HG02571 (cell line): ENCODE results near the gene VWA3B.
"Not testable (repeated sequence)": the region's sequence is repeated elsewhere in the genome, so short reads cannot be mapped to it uniquely, and the experiment has no call there.

Source experiments
- ATAC-seq: cut with Tn5 transposase; IDR thresholded peaks from one replicate; pipeline ENCODE4 v1.9.1; 2021; ENCODE audit warnings: mild to moderate bottlenecking, moderate library complexity; ENCODE audit not compliant: unreplicated experiment

Gene VWA3B

DNA sequence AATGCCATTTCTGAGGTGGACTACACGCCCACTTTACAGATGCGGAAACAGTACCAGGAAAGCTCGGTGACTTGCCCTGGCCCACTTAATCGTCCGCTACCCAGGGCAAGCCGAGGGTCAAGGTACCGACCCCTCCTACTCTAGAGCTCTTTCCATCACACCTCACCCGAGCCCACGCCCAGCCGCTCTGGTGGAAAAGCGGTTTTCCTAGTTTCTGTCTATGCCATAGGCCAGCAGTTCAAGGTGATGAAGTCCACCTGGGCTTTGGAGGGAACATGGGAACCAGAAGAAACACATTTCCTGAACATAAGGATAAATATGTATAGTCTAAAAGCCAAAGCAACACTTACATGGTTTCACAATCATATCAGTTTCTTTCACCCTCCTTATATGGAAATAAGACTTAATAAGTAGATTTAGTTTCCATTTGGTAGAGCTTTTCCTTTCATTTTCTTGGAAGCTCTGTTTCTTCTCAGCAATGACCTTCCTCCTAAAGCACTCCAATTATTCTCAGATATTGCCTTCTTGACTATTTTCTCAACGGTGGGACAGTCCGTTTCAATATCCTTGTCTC lies 567 bp downstream of the VWA3B start:
- no peak for ATAC-seq

DNA sequence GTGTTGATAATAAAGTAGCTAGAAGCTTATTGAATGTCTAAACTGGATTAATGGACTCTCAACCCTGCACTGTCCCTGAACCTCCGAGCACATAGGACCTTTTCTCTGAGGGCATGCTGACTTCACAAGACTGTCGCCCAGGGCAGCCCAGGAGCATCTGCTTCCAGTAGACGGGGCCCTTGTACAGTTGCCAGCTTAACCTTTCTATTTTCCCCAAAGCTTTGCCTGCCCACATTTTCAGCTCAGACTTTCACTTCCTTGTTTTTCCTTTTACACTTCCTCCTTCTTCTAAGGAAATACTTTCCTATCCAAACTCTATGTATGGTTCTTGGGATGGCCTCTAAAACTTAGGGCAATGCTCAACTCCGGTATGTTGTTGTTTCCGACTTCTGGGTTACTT lies 1.3 kb downstream of the VWA3B start:
- ATAC-seq = no peak

DNA sequence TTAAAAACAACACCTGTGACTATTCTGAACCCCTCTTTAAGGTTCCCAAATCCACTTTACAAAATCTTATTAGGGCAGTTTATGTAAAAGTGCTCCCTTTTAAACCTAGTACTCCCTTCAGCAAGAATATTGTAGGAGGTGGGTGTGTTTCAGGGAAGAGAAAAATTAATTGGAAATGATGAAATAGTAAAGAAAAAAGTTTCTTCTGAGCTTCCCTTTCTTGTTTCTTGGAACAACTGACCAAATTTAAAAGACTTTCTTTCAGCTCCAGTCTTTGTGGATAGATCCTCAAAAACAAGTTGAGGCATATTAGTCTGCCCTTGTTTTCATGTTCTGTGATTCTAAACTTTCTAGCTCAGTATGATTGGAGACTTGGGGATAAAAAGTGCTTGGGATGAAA lies 3.0 kb downstream of the VWA3B start:
- no peak for ATAC-seq

DNA sequence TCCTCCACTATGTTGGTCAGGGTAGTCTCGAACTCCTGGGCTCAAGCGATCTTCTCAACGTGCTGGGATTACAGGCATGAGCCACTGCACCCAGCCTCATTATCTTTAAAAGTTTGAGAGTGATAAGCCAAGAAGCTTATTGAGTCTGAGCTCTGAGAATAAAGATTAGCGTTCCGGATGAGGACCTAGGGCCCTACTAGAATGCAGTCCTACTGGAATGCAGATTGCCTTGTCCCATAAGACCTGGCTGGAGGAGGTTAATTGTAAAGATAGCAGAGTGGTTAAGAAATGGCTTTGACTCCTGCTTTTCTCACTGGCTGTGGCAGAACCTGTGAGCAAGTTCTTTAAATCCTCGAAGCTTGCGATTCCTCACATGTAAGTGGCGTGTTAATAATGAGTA lies 4.0 kb downstream of the VWA3B start:
- no peak for ATAC-seq

DNA sequence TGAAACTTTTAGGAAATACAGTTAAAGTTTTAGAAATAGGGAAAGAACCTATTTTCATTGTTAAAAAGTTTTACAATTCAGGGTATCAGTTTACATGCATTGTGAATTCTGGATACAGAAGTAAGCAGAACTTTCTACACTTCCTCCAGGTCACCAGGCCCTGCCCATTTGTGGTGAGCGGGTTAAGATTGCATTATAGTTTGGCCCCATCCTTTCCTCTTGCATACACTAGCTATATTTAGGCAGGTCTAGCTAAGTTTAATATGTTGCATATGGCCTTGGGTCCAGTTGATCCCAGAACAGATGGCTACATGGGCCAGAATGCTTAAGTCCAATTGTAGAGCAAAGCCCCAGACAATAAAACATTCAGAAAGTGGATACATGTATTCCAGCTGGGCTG lies 4.8 kb downstream of the VWA3B start:
- no peak for ATAC-seq

DNA sequence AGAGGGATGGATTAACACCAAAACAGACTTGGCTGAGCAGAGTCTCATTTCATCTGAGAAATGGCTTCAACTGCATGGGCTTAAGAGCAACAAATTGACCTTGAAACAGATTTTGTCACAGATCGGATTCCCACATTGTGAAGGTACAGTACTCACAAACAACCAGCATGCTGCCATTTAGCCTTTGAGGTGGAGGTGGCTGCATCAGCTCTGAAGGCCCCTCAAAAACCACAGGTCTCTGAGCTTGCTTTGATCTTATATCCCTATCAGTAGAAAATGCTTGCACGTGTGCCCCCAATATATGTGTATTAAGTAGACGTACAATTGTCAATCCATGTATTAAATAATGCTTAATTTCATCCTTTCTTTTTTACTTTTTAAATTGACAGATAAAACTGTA lies 6.2 kb downstream of the VWA3B start:
- ATAC-seq = no peak

DNA sequence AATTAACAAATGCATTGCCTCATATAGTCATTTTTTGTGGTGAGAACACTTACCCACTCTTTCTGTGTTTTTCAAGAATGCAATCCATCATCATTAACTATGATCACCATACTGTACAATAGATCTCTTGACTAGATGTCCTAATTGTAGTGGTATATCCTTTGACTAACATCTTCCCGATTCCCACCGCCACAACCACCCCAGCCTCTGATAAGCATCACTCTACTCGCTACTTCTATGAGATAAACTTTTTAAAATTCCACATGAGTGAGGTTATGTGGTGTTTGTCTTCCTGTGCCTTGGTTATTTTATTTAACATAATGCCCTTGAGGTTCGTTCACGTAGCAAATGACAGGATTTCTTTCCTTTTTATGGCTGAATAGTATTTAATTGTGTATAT lies 6.6 kb downstream of the VWA3B start:
- ATAC-seq = no peak

DNA sequence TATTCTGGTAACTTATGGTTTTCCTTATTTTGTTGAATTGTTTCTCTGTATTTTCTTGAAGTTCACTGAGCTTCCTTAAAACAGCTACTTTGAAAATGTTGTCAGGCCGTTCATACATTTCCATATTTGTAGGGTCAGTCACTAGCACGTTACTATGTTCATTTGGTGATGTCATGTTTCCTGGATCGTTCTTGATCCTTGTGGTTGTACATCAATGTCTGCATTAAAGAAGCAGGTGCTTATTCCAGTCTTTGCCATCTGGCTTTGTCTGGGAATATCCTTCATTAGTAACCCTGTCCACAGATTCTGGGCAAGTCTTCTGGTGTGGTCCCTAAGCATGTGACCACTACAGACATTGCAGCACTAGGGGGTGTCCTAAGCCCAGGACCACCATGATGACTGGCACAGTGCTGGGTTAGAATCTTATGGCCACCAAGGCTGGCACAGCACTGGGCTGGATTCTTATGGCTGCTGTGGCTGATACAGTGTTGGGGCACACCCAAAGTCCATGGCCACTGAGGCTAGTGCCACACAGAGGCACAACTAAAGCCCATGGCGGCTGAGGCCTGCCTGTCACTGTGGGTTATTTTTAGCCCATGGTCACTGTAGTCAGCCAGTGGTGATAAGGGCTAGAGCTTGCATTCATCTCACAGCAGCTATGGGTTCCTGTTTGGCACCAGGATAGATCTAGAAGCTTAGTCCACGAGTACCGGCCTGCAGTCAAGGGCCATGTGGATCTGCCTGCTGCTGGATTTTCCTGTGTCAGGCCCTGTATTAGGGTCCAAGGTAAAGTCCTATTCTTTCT lies 13.2 kb downstream of the VWA3B start:
- no peak for ATAC-seq

DNA sequence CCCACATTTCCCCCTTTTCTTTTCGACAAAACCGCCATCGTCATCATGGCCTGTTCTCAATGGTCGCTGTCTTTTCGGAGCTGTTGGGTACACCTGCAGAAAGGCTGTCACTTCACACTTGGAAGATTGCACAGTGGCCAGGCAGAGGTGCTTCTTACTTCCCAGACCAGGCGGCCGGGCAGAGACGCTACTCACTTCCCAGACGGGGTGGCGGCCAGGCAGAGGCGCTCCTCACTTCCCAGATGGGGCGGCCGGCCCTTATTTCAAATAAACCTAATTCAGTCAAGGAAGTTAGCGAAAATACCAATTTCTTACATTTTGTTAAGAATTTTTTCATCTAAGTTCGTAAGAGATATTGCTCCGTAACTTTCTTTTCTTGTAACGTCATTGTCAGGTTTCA lies 15.3 kb downstream of the VWA3B start:
- ATAC-seq = not testable (repeated sequence)

DNA sequence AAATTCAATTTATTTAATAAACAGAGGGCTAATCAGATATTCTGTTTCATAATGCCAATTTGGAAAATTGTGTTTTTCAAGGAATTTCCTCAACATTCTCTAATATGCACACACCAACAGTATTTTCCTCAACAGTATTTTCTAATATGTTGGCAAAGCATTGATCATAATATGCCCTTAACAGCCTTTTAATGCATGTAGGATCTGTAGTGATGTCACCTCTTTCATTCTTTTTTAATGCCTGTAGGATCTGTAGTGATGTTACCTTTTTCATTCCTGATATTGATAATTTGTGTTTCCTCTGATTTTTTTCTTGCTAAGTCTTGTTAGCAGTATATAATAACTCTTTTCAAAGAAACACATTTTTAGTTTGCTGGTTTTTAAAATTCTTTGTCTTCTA lies 15.9 kb downstream of the VWA3B start:
- no peak for ATAC-seq

DNA sequence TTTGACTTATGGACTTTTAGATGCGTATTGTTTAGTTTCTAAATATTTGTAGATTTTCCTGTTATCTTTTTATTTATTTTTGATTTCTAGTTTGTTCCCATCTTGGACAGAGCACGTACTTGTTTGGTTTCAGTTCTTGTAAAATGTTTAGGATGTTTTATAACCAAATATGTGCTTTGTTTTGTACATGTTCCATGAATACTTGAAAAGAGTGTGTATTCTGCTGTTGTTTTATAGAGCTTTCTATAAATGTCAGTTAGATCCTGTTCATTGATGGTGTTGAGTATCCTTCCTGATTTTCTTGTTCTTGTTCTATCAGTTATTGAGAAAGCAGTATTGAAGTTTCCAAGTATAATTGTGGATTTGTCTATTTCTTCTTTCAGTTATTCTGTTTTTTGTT lies 21.1 kb downstream of the VWA3B start:
- ATAC-seq = no peak

DNA sequence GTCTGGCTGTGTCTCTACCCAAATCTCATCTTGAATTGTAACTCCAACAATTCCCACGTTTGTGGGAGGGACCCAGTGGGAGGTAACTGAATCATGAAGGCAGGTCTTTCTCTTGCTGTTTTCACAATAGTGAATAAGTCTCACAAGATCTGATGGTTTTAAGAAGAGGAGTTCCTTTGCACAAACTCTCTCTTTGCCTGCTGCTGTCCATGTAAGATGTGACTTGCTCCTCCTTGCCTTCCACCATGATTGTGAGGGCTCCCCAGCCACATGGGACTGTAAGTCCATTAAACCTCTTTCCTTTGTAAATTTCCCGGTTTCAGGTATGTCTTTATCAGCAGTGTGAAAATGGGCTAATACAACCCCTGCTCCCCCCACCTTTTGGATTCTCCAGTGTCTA lies 23.8 kb downstream of the VWA3B start:
- ATAC-seq = no peak

DNA sequence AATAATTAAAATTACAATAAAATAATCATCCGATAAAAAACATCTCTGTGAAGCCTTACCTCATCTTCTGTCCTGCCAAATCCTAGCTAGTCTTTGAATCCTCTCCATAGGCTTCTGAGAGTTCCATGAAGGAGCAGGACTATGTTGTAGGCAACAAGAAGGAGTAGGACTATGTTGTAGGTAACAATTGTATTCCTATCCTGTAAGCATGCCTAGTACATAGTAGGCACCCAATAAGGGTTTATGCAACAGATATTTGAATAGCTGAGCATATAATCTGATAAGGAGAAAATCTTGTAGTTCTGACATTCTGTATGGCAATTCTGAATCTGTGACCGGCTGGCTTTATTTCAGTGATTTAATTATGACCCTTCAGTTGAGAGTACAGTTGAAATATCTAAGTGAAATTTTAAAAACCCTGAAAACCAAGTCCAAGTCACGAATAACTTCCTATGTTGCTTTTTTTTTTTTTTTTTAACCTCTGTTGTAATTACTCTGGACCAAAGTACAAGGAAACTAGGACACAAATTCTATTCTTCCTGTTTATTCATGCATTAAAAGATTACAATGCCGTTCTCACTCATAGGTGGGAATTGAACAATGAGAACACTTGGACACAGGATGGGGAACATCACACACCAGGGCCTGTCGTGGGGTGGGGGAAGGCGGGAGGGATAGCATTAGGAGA lies 27.8 kb downstream of the VWA3B start:
- no peak for ATAC-seq

DNA sequence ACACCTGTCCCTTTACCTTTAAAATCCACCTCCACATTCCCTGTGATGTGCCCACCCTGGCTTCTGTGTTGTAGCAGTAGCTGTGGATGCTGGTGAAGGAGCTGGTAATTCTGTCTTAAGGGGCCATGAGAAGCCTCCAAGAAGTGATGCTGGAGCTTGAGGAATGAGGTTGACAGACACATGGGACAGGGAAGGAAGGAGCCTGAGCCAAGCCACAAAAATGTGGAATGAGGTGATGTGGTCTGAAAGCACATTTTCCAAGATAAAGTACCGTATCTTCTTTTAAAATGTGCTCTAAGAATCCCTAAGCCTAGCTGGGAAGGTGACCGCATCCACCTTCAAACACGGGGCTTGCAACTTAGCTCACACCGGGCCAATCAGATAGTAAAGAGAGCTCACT lies 31.2 kb downstream of the VWA3B start:
- ATAC-seq = no peak

DNA sequence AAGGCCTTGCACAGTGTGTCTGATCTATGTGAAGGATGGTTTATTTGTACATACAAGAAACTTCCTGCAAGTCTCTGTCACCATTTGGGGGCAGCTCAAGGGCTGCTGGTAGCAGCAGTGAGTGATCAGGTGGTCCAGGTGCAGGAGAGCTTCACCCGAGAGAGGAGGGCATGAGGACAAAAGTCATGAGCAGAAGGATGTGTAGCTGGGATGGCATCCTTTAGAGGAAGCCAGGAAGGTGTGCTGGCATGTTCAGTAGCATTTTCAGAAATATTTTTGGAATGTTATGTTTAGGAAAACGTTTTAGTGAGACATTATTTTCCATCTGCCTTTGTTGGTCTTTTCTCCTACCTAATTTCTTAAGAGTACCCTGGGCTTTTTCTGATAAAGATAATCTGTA lies 31.9 kb downstream of the VWA3B start:
- ATAC-seq = no peak

DNA sequence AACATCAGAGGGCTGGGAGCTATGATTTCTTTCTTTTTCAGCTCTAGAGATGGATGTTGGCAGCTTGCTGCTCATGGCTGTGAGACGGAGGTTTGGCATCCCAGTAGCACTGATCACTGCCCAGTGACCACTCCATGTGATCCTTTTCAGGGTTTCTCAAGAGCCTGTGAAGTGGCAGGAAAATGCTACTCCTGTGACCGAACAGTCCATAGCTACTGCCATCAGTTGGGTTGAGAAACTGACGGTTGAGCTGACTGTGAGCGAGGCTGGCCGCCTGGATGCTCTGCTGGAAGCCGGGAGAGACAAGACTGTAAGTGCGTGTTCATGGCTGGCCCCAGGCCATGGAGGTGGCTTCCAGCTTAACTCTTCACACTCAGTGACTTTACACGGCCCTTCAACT lies 34.2 kb downstream of the VWA3B start:
- no peak for ATAC-seq

DNA sequence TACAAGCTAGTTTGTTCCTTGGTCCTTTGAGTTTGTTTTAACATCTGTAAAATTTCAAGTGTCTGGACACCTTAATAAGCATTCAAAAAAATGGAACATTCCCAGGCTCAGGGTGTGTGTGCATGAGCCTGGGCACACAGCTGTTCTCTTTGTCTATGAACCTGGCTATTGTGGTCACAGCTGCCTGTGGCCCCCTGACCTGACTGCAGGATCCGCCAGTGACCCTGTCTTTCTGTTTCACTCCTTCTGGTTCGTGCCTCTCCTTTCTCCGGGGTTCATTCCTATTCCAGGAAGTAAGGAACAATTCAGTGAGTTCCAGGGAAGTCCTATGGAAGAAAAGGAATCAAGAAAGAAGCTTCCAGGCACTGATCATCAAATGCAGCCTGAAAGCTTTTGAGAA lies 35.6 kb downstream of the VWA3B start:
- no peak for ATAC-seq

DNA sequence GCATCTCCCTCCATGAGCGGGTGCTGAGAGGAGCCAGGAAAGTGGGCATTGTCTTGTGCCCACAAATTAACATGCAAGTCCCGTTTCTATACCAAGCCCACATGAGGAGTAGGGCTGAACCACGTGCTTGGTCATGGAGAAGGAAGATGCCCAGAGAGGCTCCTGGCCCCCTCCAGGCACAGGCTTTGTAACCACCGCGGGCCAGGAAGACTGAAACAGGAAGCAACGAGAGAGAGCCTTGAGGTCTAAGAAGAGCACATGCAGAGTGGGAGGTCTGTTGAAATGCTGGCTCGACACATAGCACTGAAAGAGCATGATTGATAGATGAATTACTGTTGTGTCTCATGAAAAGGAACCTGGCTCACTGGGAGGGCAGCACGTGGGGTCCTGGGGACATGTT lies 36.3 kb downstream of the VWA3B start:
- ATAC-seq = no peak

DNA sequence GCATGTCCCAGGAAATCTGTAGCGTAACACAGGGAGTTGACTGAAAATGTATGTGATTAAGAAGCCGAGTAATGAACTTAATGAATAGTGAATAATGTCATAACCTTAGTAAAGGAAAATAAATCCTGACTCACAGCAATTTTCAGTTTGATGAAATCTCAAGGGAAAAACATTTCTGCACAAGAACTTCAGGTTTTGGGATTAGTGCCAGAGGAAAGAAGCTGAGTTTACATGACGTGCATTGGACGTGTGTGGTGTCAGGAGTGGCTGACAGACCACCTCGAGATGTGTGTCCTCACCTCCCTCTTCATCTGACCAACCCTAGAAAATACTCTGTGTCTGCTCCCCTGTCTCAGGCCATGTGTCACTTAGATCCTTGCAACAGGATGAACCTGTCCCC lies 39.1 kb downstream of the VWA3B start:
- ATAC-seq = no peak

DNA sequence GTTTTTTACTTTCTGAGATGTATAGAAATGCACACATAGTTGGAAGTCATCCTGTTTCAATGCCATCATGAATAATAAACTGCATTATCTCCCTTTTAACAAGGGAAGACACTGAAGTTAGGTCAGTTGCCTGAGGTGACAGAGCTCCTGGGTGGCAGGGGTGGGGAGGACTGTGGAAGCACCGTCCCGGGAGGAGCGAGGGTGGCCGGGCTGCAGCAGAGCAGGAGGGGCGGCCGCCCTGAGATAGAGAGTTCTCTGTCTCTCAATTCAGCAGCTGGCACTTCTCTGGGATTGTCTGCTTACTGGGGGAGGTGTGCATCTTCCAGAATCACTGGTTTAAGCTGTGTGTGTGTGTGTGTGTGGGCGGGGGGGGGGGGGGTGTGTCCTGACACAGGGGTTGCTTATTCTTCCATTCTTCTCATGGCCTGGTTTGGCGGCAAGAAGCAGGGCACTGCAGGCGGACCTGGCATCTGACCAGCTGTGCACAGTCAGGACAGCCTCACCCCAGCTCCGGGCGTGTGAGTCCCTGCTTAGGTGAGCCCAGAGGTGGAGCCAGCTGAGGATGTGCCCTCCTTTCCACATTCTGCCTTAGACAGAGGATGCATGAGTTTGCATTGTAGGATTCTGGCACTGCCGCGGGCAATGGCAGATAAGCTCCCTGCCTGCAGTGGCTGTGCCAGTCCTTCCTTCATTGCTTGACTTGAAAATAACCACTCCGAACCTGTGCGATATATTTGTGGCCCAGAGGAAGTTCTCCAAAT lies 40.4 kb downstream of the VWA3B start:
- ATAC-seq = no peak

DNA sequence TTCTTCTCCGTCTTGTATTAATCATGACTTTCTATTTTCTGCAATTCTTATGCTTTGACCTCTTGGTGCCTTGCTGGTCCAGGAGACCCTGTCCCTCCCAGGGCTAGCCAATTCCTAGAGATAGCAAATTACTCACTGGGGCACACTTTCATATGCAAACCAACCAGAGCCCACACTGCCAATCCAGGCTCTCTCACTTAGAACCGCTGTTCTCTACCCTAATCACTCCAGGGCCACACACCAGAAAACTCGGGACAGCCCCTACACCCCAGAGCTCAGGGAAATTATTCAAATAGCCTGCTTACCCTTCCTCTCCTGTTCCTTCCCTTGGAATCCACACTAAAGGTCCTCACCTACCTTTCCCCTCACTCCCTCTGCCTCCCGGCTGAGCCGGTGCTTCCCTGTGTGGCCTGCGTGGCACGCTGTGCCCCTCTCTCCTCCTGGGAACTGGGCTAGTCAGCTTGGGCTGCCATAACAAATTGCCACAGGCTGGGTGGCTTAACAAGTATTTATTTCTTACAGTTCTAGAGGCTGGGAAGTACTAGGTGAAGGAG lies 41.7 kb downstream of the VWA3B start:
- ATAC-seq = no peak
